ENCODE measurements around the gene PVR.

PVR gene

GRCh38 chr19:44647144-44647543 is 3.4 kb downstream of the PVR start:
- no peak overlapping the region for H3K4me3 Mint-ChIP-seq
- H3K4me1 Mint-ChIP-seq: peaks cover 2% of the 10 kb centered on the region
- DNase-seq: no peak
- H3K36me3 Mint-ChIP-seq (ENCODE audit: low read depth): peaks cover 3% of the 10 kb centered on the region
- no peak for ATAC-seq
- no peaks in the 10 kb centered on the region for H3K9me3 Mint-ChIP-seq
- peaks cover 11% of the 10 kb centered on the region for H3K27me3 Mint-ChIP-seq
- H3K27ac Mint-ChIP-seq: no peak overlapping the region

GRCh38 chr19:44648631-44649251 is 5.0 kb downstream of the PVR start:
- H3K4me3 Mint-ChIP-seq: no peak overlapping the region
- H3K27me3 Mint-ChIP-seq: peaks cover 9% of the 10 kb centered on the region
- ATAC-seq (no peak), DNase-seq (no peak)
- no peak overlapping the region for H3K27ac Mint-ChIP-seq
- no peaks in the 10 kb centered on the region for H3K4me1 Mint-ChIP-seq
- H3K36me3 Mint-ChIP-seq (ENCODE audit: low read depth): peaks cover 5% of the 10 kb centered on the region
- no peaks in the 10 kb centered on the region for H3K9me3 Mint-ChIP-seq

- H3K9me3 Mint-ChIP-seq: no peaks in the 10 kb centered on the region
- peaks cover 9% of the 10 kb centered on the region for H3K36me3 Mint-ChIP-seq (ENCODE audit: low read depth)
- DNase-seq: no peak
- peaks cover 5% of the 10 kb centered on the region for H3K4me1 Mint-ChIP-seq
- no peak overlapping the region for H3K4me3 Mint-ChIP-seq
- ATAC-seq: no peak
- H3K27me3 Mint-ChIP-seq: peaks cover 5% of the 10 kb centered on the region
- no peak overlapping the region for H3K27ac Mint-ChIP-seq
These were observed 6.0 kb downstream of the PVR start for GRCh38 chr19:44649578-44650145.

DNA sequence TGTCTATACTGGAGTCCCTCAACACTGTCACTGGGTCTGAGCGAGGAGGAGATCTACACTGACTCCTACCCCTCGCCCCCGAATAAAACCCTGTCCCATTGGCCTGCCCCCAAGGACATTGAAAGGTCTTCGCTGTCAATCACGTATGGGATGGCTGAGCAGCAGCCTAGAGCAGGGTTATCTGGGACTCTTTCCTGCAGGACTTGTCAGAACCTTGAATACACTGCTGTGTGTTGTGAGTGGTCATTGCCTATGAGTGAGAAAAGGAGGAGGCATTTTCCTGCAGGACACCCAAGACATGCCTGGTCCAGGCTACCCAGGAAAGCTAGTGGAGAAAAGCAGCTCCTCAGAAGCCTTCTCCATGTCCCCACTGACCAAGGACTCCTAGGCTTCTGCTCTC is 9.6 kb downstream of the PVR start:
- no peaks in the 10 kb centered on the region for H3K9me3 Mint-ChIP-seq
- no peak overlapping the region for H3K27ac Mint-ChIP-seq
- no peak overlapping the region for H3K4me3 Mint-ChIP-seq
- H3K36me3 Mint-ChIP-seq (ENCODE audit: low read depth): peaks cover 15% of the 10 kb centered on the region
- peaks cover 12% of the 10 kb centered on the region for H3K4me1 Mint-ChIP-seq
- no peaks in the 10 kb centered on the region for H3K27me3 Mint-ChIP-seq
- ATAC-seq (no peak), DNase-seq (no peak)

DNA sequence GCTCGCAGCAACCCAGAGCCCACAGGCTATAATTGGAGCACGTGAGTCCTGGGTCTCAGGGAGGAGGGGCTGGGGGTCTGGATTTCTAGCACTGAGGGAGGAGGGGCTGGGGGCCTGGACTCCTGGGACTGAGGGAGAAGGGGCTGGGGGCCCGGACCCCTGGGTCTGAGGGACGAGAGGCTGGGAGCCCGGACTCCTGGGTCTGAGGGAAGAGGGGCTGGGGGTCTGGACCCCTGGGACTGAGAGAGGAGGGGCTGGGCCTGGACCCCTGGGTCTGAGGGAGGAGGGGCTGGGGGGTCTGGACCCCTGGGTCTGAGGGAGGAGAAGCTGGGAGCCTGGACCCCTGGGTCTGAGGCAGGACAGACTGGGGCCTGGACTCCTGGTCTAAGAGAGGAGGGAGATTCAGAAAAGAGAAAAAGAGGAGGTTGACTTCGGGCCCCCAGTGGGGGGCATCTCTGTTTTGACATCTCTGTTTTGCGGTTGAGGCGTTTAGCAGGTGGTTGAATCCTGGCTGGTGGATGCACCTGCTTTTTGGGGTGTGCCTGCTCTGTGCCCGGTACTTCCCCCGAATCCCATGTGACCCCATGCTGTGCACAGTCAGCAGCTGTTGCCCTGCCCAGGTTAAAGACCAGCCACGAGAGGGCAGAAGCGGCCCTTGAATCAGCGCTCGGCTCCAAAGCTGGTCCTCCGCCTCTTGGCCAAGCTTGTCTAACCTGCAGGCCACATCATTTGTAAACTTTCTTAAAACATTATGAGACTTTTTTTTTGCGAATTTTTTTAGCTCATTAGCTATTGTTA is 10.5 kb downstream of the PVR start:
- no peak overlapping the region for H3K27ac Mint-ChIP-seq

GRCh38 chr19:44657211-44657921 is 13.7 kb downstream of the PVR start:
- H3K4me3 Mint-ChIP-seq: no peak overlapping the region
- no peak overlapping the region for H3K27ac Mint-ChIP-seq
- no peaks in the 10 kb centered on the region for H3K9me3 Mint-ChIP-seq

More for the DNA sequence above, 10.5 kb downstream of the PVR start:
- DNase-seq (peak; percentile 75), ATAC-seq (peak; percentile 87)
- peaks cover 19% of the 10 kb centered on the region for H3K36me3 Mint-ChIP-seq (ENCODE audit: low read depth)
- no peak overlapping the region for H3K4me3 Mint-ChIP-seq
- H3K4me1 Mint-ChIP-seq: peaks cover 12% of the 10 kb centered on the region
- H3K9me3 Mint-ChIP-seq: no peaks in the 10 kb centered on the region
- H3K27me3 Mint-ChIP-seq: no peaks in the 10 kb centered on the region

DNA sequence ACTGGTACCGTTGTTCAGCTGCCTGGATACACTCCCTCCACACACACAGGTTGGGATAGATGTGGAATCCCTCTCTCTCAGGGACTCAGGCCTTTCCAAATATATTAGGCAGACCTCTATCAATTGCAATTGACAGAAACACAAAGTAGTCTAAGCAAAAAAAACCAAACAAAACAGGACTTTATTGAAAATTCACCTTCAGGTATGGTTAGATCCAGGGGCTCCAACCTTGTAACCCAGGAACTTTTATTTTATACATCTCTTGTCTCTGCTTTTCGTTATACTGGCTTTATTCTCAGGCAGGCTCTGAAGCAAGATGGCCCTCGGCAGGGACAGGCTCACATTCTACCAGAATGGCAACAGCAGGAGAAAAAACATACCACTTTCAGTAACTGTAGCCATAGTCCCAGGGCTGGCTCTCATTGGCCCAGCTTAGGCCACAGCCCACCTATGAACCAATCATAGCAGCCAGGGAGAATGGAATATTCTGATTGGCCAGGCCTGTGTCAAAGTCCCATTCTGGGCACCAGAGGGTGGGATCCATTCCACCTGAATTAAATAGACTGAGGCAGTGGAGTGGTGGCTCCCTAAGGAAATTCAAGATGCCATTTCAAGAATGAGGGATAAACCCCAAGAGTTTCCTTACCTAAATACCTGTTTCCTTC is 14.5 kb downstream of the PVR start:
- H3K27me3 Mint-ChIP-seq: no peaks in the 10 kb centered on the region
- no peak for DNase-seq
- no peak overlapping the region for H3K27ac Mint-ChIP-seq
- H3K4me1 Mint-ChIP-seq: peaks cover 12% of the 10 kb centered on the region
- peaks cover 14% of the 10 kb centered on the region for H3K36me3 Mint-ChIP-seq (ENCODE audit: low read depth)
- H3K4me3 Mint-ChIP-seq: no peak overlapping the region
- H3K9me3 Mint-ChIP-seq: no peaks in the 10 kb centered on the region
- ATAC-seq: no peak

More at GRCh38 chr19:44657211-44657921, 13.7 kb downstream of the PVR start:
- Mint-ChIP-seq H3K36me3 (ENCODE audit: low read depth) (peaks cover 16% of the 10 kb centered on the region), H3K27me3 (no peaks in the 10 kb centered on the region), H3K4me1 (peaks cover 12% of the 10 kb centered on the region)
- ATAC-seq: peak; percentile 68
- DNase-seq: peak; percentile 79

GRCh38 chr19:44660081-44660480 is 16.4 kb downstream of the PVR start:
- ATAC-seq: no peak
- peaks cover 5% of the 10 kb centered on the region for H3K4me1 Mint-ChIP-seq
- H3K9me3 Mint-ChIP-seq: no peaks in the 10 kb centered on the region
- no peak for DNase-seq
- H3K27ac Mint-ChIP-seq: no peak overlapping the region
- H3K4me3 Mint-ChIP-seq: no peak overlapping the region
- peaks cover 9% of the 10 kb centered on the region for H3K36me3 Mint-ChIP-seq (ENCODE audit: low read depth)
- H3K27me3 Mint-ChIP-seq: no peaks in the 10 kb centered on the region

- DNase-seq (no peak), ATAC-seq (no peak)
- Mint-ChIP-seq H3K27ac (no peak overlapping the region), H3K4me1 (peaks cover 5% of the 10 kb centered on the region), H3K27me3 (no peaks in the 10 kb centered on the region), H3K36me3 (ENCODE audit: low read depth) (peaks cover 5% of the 10 kb centered on the region), H3K9me3 (no peaks in the 10 kb centered on the region), H3K4me3 (no peak overlapping the region)
These were observed 17.5 kb downstream of the PVR start for GRCh38 chr19:44661205-44661604.

- ATAC-seq: no peak
- H3K4me1 Mint-ChIP-seq: peaks cover 5% of the 10 kb centered on the region
- DNase-seq: no peak
- no peaks in the 10 kb centered on the region for H3K27me3 Mint-ChIP-seq
- no peak overlapping the region for H3K4me3 Mint-ChIP-seq
- H3K9me3 Mint-ChIP-seq: no peaks in the 10 kb centered on the region
- H3K36me3 Mint-ChIP-seq (ENCODE audit: low read depth): peaks cover 5% of the 10 kb centered on the region
- no peak overlapping the region for H3K27ac Mint-ChIP-seq
These were observed 18.2 kb downstream of the PVR start for GRCh38 chr19:44661904-44662303.

DNA sequence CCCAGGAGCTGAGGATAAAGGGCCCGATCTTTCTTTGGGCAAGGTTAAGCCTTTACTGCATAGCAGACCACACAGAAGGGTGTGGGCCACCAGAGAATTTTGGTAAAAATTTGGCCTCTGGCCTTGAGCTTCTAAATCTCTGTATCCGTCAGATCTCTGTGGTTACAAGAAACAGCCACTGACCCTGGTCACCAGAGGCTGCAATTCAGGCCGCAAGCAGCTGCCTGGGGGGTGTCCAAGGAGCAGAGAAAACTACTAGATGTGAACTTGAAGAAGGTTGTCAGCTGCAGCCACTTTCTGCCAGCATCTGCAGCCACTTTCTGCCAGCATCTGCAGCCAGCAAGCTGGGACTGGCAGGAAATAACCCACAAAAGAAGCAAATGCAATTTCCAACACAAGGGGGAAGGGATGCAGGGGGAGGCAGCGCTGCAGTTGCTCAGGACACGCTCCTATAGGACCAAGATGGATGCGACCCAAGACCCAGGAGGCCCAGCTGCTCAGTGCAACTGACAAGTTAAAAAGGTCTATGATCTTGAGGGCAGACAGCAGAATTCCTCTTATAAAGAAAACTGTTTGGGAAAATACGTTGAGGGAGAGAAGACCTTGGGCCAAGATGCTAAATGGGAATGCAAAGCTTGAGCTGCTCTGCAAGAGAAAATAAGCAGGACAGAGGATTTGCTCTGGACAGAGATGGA is 19.1 kb downstream of the PVR start:
- no peak for DNase-seq
- Mint-ChIP-seq H3K9me3 (no peaks in the 10 kb centered on the region), H3K36me3 (ENCODE audit: low read depth) (peaks cover 4% of the 10 kb centered on the region), H3K27me3 (no peaks in the 10 kb centered on the region), H3K27ac (no peak overlapping the region), H3K4me1 (no peaks in the 10 kb centered on the region), H3K4me3 (no peak overlapping the region)
- no peak for ATAC-seq

DNA sequence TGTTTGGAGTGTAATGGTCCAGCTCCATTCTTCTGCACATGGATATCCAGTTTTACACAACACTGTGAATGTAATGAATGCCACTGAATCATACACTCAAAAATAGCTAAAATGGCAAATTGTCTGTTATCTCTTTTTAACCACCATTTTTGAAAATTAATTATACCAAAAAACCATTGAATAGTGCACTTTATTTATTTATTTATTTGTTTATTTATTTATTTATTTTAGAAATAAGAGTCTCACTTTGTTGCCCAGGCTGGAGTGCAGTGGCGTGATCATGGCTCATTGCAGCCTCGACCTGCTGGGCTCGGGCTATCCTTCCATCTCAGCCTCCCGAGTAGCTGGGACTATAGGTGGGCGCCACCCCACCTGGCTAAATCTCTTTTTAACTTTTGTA is 20.3 kb downstream of the PVR start:
- ATAC-seq (no peak), DNase-seq (no peak)
- Mint-ChIP-seq H3K27ac (no peak overlapping the region), H3K9me3 (no peaks in the 10 kb centered on the region), H3K27me3 (no peaks in the 10 kb centered on the region), H3K4me1 (no peaks in the 10 kb centered on the region), H3K36me3 (ENCODE audit: low read depth) (no peaks in the 10 kb centered on the region), H3K4me3 (no peak overlapping the region)

GRCh38 chr19:44664976-44665375 is 21.3 kb downstream of the PVR start:
- no peaks in the 10 kb centered on the region for H3K27me3 Mint-ChIP-seq
- no peak overlapping the region for H3K4me3 Mint-ChIP-seq
- no peak for ATAC-seq
- no peaks in the 10 kb centered on the region for H3K9me3 Mint-ChIP-seq
- no peak for DNase-seq
- no peak overlapping the region for H3K27ac Mint-ChIP-seq
- H3K36me3 Mint-ChIP-seq (ENCODE audit: low read depth): no peaks in the 10 kb centered on the region
- H3K4me1 Mint-ChIP-seq: no peaks in the 10 kb centered on the region
